IMR-90 (cell line): Measurements from ENCODE around the gene SPRY1. TPM values are rescaled to one million over a fixed set of nuclear protein-coding genes. Genes with fewer than 3 reads are reported as not detected.

Experiments
- ATAC-seq: fragments of 200-7000 bp; cut with Tn5 transposase; 2 replicates; pipeline ENCODE4 v1.9.1; 2020; ENCODE audit warnings: low read depth, mild to moderate bottlenecking, moderate library complexity
- BruUV-seq: library from RNA; stranded (reverse); fragments of 400-500 nt; replicated peaks from 2 replicates; lab custom pipeline; 2021; lab: Mats Ljungman, UMichigan
- CTCF ChIA-PET: fragments of 300-600 bp; formaldehyde crosslinking; extraction: SDS; loops from one replicate; lab custom pipeline; 2021; ENCODE audit warnings: antibody characterized with exemption; lab: Yijun Ruan, JAX
- POLR2A ChIA-PET: fragments of 300-600 bp; sonication (Branson Sonifier 250); formaldehyde crosslinking; loops from one replicate; lab custom pipeline; 2022; ENCODE audit warnings: antibody characterized with exemption; ENCODE audit not compliant: unreplicated experiment; lab: Charles Lee
- DNase-seq: peaks from one replicate; pipeline ENCODE4 v3.0.0; 2013
- H2AFZ ChIP-seq: replicated peaks from 2 replicates; pipeline ENCODE3; 2013; ENCODE audit warnings: low read length, mild to moderate bottlenecking; ENCODE audit not compliant: poor library complexity
- H2AK5ac ChIP-seq: 2 replicates; pipeline ENCODE4 v1.6.1; 2013; ENCODE audit warnings: low read depth, low read length, inconsistent platforms
- H2AK9ac ChIP-seq: replicated peaks from 2 replicates; pipeline ENCODE3; 2013; ENCODE audit warnings: mild to moderate bottlenecking, low read depth, low read length, moderate library complexity; ENCODE audit not compliant: poor library complexity
- H2BK120ac ChIP-seq: 2 replicates; pipeline ENCODE4 v1.6.1; 2013; ENCODE audit warnings: low read depth, low read length, inconsistent platforms
- H2BK15ac ChIP-seq: 3 replicates; pipeline ENCODE4 v1.6.1; 2013; ENCODE audit warnings: low read depth, low read length, inconsistent platforms
- H2BK20ac ChIP-seq: 2 replicates; pipeline ENCODE4 v1.6.1; 2013; ENCODE audit warnings: low read depth, mild to moderate bottlenecking, inconsistent platforms, low read length, moderate library complexity
- H2BK5ac ChIP-seq: 2 replicates; pipeline ENCODE4 v1.6.1; 2013; ENCODE audit warnings: mild to moderate bottlenecking, low read depth, low read length, inconsistent platforms; ENCODE audit not compliant: poor library complexity, severe bottlenecking
- H3K14ac ChIP-seq: replicated peaks from 2 replicates; pipeline ENCODE4 v1.6.1; 2013; ENCODE audit warnings: low read depth, low read length, inconsistent platforms
- H3K18ac ChIP-seq: 2 replicates; pipeline ENCODE4 v1.6.1; 2013; ENCODE audit warnings: low read depth, low read length, control low read depth
- H3K23ac ChIP-seq: 2 replicates; pipeline ENCODE4 v1.6.1; 2013; ENCODE audit warnings: low read depth, low read length, inconsistent platforms
- H3K27ac ChIP-seq: 2 replicates; pipeline ENCODE4 v1.5.1; 2013; ENCODE audit warnings: mild to moderate bottlenecking, control low read depth, low read length; ENCODE audit not compliant: insufficient read depth
- H3K27me3 ChIP-seq: 2 replicates; pipeline ENCODE4 v1.6.1; 2013; ENCODE audit warnings: low read length; ENCODE audit not compliant: control insufficient read depth, insufficient read depth
- H3K36me3 ChIP-seq: 2 replicates; pipeline ENCODE4 v1.6.1; 2013; ENCODE audit warnings: low read length, mixed read lengths; ENCODE audit not compliant: control insufficient read depth, insufficient read depth
- H3K4ac ChIP-seq: 2 replicates; pipeline ENCODE4 v1.6.1; 2013; ENCODE audit warnings: low read depth, low read length, inconsistent platforms
- H3K4me1 ChIP-seq: 2 replicates; pipeline ENCODE4 v1.6.1; 2013; ENCODE audit warnings: low read length, mixed read lengths; ENCODE audit not compliant: control insufficient read depth, insufficient read depth
- H3K4me2 ChIP-seq: 2 replicates; pipeline ENCODE4 v1.6.1; 2013; ENCODE audit warnings: low read depth, mild to moderate bottlenecking, control low read depth, low read length, moderate library complexity
- H3K4me3 ChIP-seq: 2 replicates; pipeline ENCODE4 v1.5.1; 2013; ENCODE audit warnings: low read depth, mild to moderate bottlenecking, control low read depth, low read length, moderate library complexity; ENCODE audit not compliant: insufficient read depth
- H3K56ac ChIP-seq: 2 replicates; pipeline ENCODE4 v1.6.1; 2013; ENCODE audit warnings: low read length, inconsistent platforms; ENCODE audit not compliant: insufficient read depth; ENCODE audit errors: extremely low read depth
- H3K79me1 ChIP-seq, 2 experiments: 2 replicates each; pipeline ENCODE4 v1.6.1; 2013; ENCODE audit warnings: low read length in 2 of 2, inconsistent platforms in 1 of 2, low read depth in 1 of 2
- H3K9ac ChIP-seq: 2 replicates; pipeline ENCODE4 v1.6.1; 2013; ENCODE audit warnings: low read depth, low read length, control low read depth
- H3K9me1 ChIP-seq: 2 replicates; pipeline ENCODE4 v1.6.1; 2013; ENCODE audit warnings: low read length, inconsistent platforms; ENCODE audit not compliant: insufficient read depth
- H3K9me3 ChIP-seq: 2 replicates; pipeline ENCODE4 v1.6.1; 2013; ENCODE audit warnings: low read length; ENCODE audit not compliant: control insufficient read depth, insufficient read depth
- H4K20me1 ChIP-seq: 2 replicates; pipeline ENCODE4 v1.6.1; 2013; ENCODE audit warnings: low read length, inconsistent platforms; ENCODE audit not compliant: insufficient read depth
- H4K5ac ChIP-seq: 2 replicates; pipeline ENCODE4 v1.6.1; 2013; ENCODE audit warnings: mild to moderate bottlenecking, low read depth, low read length, control low read depth
- H4K8ac ChIP-seq, 2 experiments: 2 replicates each; pipeline ENCODE4 v1.6.1; 2013; ENCODE audit warnings: low read depth in 2 of 2, low read length in 2 of 2, control low read depth in 1 of 2, inconsistent platforms in 1 of 2
- H4K91ac ChIP-seq: 2 replicates; pipeline ENCODE4 v1.6.1; 2013; ENCODE audit warnings: low read depth, low read length, inconsistent platforms; ENCODE audit not compliant: insufficient read depth
- CHD1 ChIP-seq: IDR thresholded peaks from 2 replicates; pipeline ENCODE4 v1.6.1; 2012; ENCODE audit warnings: low read depth, low read length, improper control_type of control experiment
- NFE2L2 ChIP-seq: fragments of 150-350 bp; IDR thresholded peaks from 2 replicates; pipeline ENCODE4 v1.6.1; 2016; ENCODE audit warnings: low read depth, mild to moderate bottlenecking, low read length
- RAD21 ChIP-seq: IDR thresholded peaks from 2 replicates; pipeline ENCODE4 v1.6.1; 2012; ENCODE audit warnings: low read length, improper control_type of control experiment
- RCOR1 ChIP-seq: IDR thresholded peaks from 2 replicates; pipeline ENCODE4 v1.6.1; 2012; ENCODE audit warnings: mild to moderate bottlenecking, low read length, improper control_type of control experiment; ENCODE audit not compliant: insufficient replicate concordance
- RFX5 ChIP-seq: IDR thresholded peaks from 2 replicates; pipeline ENCODE4 v1.8.0; 2012; ENCODE audit warnings: low read depth, mild to moderate bottlenecking, low read length, moderate library complexity
- WGBS, 2 experiments: methylation state at CpG; one replicate each; pipeline versions ENCODE4 v1.1.5 to v1.1.7; 2013; ENCODE audit warnings: missing lambda C conversion rate in 2 of 2; ENCODE audit not compliant: insufficient read length in 1 of 2; ENCODE audit errors: extremely low coverage in 2 of 2; 5-methylcytosine and 5-hydroxymethylcytosine counted together
- dilution Hi-C: fragments of 300-500 bp; cut with HindIII; formaldehyde crosslinking; loops from one replicate; pipeline ENCODE4 v1.14.3; 2018; ENCODE audit warnings: low sequenced_read_pairs; ENCODE audit not compliant: unreplicated experiment
- in situ Hi-C: fragments of 300-500 bp; cut with MboI; formaldehyde crosslinking; loops from 3 replicates; pipeline ENCODE4 v1.14.3; 2019; ENCODE audit warnings: low sequenced_read_pairs, inconsistent platforms, mixed read lengths
- intact Hi-C: fragments of 100-400 bp; cut with micrococcal nuclease; formaldehyde crosslinking; loops from 2 replicates; pipeline ENCODE4 v1.10.0; 2022
- polyA plus RNA-seq, 3 experiments: library from polyadenylated mRNA; depleted of rRNA; stranded (reverse); fragments of >200 nt; gene quantifications; 2 replicates each; pipeline ENCODE4 v1.2.3, GENCODE V29; 2012; ENCODE audit warnings: low replicate concordance in 1 of 3
- total RNA-seq: library from RNA; depleted of rRNA; stranded (reverse); fragments of >200 nt; gene quantifications from 2 replicates; pipeline ENCODE4 v1.2.3, GENCODE V29; 2012
- TF ChIP-seq, protein P1 (sequence below): fragments of 150-350 bp; IDR thresholded peaks from 2 replicates; pipeline ENCODE4 v1.6.1; 2017; ENCODE audit warnings: mild to moderate bottlenecking, antibody characterized with exemption, low read length, low read depth
- TF ChIP-seq, protein P2 (sequence below): conservative IDR thresholded peaks from 2 replicates; pipeline ENCODE4 v1.5.1; 2012; ENCODE audit warnings: mild to moderate bottlenecking, low read depth, low read length, improper control_type of control experiment

Gene SPRY1
- total and polyA plus RNA-seq, 2 of the 4 experiments (the other 2 are of a cell fraction) = 1.4 to 2.2 TPM

DNA sequence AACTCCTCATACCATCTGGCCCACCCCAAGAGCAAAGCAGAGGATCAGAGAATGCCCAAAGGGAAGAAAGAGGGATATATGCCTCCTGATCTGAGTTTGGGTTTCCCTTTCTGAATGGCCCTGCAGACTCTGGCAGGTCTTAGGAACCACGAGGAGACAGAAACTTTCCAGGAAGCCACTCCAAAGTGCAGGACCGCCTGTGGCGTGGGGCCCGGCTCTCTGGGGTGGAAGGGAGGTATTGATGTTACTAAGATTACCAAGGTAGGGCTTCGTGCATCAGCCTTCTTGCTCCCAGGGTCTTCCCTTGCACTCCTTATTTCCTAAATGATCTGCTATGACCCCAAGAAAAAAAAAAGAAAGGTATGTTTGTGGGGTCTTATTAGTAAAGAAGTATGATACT is 41.9 kb upstream of the SPRY1 start:
- Histone ChIP-seq H3K9ac (no peak overlapping the region), H2AK9ac (no peak overlapping the region), H2AFZ (no peak overlapping the region), H4K5ac (no peak overlapping the region), H3K14ac (no peak overlapping the region), H3K4ac (no peak overlapping the region), H3K9me3 (no peaks in the 10 kb centered on the region), H4K8ac (no peak overlapping the region), H3K56ac (no peak overlapping the region), H3K27me3 (no peaks in the 10 kb centered on the region), H2BK15ac (no peak overlapping the region), H2BK20ac (no peak overlapping the region), H3K23ac (no peak overlapping the region), H4K20me1 (no peaks in the 10 kb centered on the region), H3K4me3 (no peak overlapping the region), H3K4me2 (no peak overlapping the region), H3K18ac (no peak overlapping the region), H3K79me1 (no peaks in the 10 kb centered on the region), H2BK5ac (no peak overlapping the region), H2AK5ac (no peak overlapping the region), H4K91ac (no peak overlapping the region), H3K36me3 (no peaks in the 10 kb centered on the region), H3K4me1 (peaks cover 3% of the 10 kb centered on the region), H3K27ac (no peak overlapping the region), H3K9me1 (peaks cover 6% of the 10 kb centered on the region), H2BK120ac (no peak overlapping the region)
- intact Hi-C loops (no loop called here), dilution Hi-C loops (no loop called here), in situ Hi-C loops (no loop called here)
- ChIA-PET POLR2A (no interaction called here), CTCF (no interaction called here)
- no peak for DNase-seq
- BruUV-seq = no TSS peak
- no CpG with 5 or more reads among the region's 5 CpGs for WGBS, 2 experiments
- TF ChIP-seq RFX5 (no peak), RCOR1 (no peak), RAD21 (no peak), NFE2L2 (no peak), CHD1 (no peak)
- TF ChIP-seq, protein P1, sequence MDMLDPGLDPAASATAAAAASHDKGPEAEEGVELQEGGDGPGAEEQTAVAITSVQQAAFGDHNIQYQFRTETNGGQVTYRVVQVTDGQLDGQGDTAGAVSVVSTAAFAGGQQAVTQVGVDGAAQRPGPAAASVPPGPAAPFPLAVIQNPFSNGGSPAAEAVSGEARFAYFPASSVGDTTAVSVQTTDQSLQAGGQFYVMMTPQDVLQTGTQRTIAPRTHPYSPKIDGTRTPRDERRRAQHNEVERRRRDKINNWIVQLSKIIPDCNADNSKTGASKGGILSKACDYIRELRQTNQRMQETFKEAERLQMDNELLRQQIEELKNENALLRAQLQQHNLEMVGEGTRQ = no peak
- TF ChIP-seq, protein P2, sequence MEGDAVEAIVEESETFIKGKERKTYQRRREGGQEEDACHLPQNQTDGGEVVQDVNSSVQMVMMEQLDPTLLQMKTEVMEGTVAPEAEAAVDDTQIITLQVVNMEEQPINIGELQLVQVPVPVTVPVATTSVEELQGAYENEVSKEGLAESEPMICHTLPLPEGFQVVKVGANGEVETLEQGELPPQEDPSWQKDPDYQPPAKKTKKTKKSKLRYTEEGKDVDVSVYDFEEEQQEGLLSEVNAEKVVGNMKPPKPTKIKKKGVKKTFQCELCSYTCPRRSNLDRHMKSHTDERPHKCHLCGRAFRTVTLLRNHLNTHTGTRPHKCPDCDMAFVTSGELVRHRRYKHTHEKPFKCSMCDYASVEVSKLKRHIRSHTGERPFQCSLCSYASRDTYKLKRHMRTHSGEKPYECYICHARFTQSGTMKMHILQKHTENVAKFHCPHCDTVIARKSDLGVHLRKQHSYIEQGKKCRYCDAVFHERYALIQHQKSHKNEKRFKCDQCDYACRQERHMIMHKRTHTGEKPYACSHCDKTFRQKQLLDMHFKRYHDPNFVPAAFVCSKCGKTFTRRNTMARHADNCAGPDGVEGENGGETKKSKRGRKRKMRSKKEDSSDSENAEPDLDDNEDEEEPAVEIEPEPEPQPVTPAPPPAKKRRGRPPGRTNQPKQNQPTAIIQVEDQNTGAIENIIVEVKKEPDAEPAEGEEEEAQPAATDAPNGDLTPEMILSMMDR = no peak
- ATAC-seq = no peak
